GM21515 (cell line): ENCODE data around the gene CACNG6.
"Not testable (repeated sequence)": the region's sequence is repeated elsewhere in the genome, so short reads cannot be mapped to it uniquely, and the experiment has no call there.

Experiments used
- ATAC-seq: cut with Tn5 transposase; IDR thresholded peaks from one replicate; pipeline ENCODE4 v1.9.1; 2021; ENCODE audit not compliant: unreplicated experiment

CACNG6 gene

GRCh38 chr19:53999694-54000093 lies 8.3 kb downstream of the CACNG6 start:
- no peak for ATAC-seq

- ATAC-seq, result no peak
These were observed 10.1 kb downstream of the CACNG6 start for GRCh38 chr19:54001496-54001895.

- no peak for ATAC-seq
These were observed 11.3 kb downstream of the CACNG6 start for GRCh38 chr19:54002495-54003315.

GRCh38 chr19:54009440-54009839 lies 18.0 kb downstream of the CACNG6 start:
- no peak for ATAC-seq

- no peak for ATAC-seq
These were observed 19.0 kb downstream of the CACNG6 start for GRCh38 chr19:54010474-54010873.

- ATAC-seq, result no peak
These were observed 20.2 kb downstream of the CACNG6 start for GRCh38 chr19:54011507-54012211.

GRCh38 chr19:54013866-54014265 lies 22.4 kb downstream of the CACNG6 start:
- ATAC-seq, result no peak

GRCh38 chr19:54014920-54015560 lies 23.6 kb downstream of the CACNG6 start:
- no peak for ATAC-seq

- ATAC-seq, result no peak
These were observed 25.8 kb downstream of the CACNG6 start for GRCh38 chr19:54017261-54017660.

GRCh38 chr19:54021363-54021762 lies 29.9 kb downstream of the CACNG6 start:
- ATAC-seq, result no peak

- ATAC-seq, result no peak
These were observed 30.5 kb downstream of the CACNG6 start for GRCh38 chr19:54021932-54022331.

- no peak for ATAC-seq
These were observed 31.8 kb downstream of the CACNG6 start for GRCh38 chr19:54023191-54023590.

- no peak for ATAC-seq
These were observed 33.2 kb downstream of the CACNG6 start for GRCh38 chr19:54024660-54025059.

- no peak for ATAC-seq
These were observed 35.2 kb downstream of the CACNG6 start for GRCh38 chr19:54026656-54027055.

GRCh38 chr19:54029301-54029700 lies 37.9 kb downstream of the CACNG6 start:
- no peak for ATAC-seq

GRCh38 chr19:54029930-54030490 lies 38.6 kb downstream of the CACNG6 start:
- no peak for ATAC-seq

- ATAC-seq, result no peak
These were observed 39.6 kb downstream of the CACNG6 start for GRCh38 chr19:54030895-54031586.

GRCh38 chr19:54035215-54036178 lies 44.1 kb downstream of the CACNG6 start:
- no peak for ATAC-seq

GRCh38 chr19:54036542-54036941 lies 45.1 kb downstream of the CACNG6 start:
- not testable (repeated sequence) for ATAC-seq

GRCh38 chr19:54040003-54040402 lies 48.6 kb downstream of the CACNG6 start:
- ATAC-seq, result no peak
